Peyer's patch (tissue), 4 donors: Measurements from ENCODE around the gene SCLT1. TPM values are rescaled to one million over a fixed set of nuclear protein-coding genes. Genes with fewer than 3 reads are reported as not detected.

Source experiments
- DNase-seq, 3 donors: peaks; one replicate each; pipeline ENCODE4 v3.0.0-alpha.2; 2017 to 2019
- H3K27ac ChIP-seq, 4 donors: fragments of 200-600 bp; sonication (generic); one replicate each; pipeline ENCODE4 v1.5.1; 2016 to 2019
- H3K27me3 ChIP-seq, 2 donors: fragments of 200-600 bp; sonication (generic); one replicate each; pipeline ENCODE4 v1.5.1; 2019
- H3K36me3 ChIP-seq, 3 donors: fragments of 200-600 bp; sonication (generic); one replicate each; pipeline ENCODE4 v1.5.1; 2016 to 2019
- H3K4me1 ChIP-seq, 4 donors: fragments of 200-600 bp; sonication (generic); one replicate each; pipeline ENCODE4 v1.5.1; 2016 to 2019
- H3K4me3 ChIP-seq, 4 donors: fragments of 200-600 bp; sonication (generic); 1 replicate in 3 of 4; 2 replicates in 1 of 4; pipeline ENCODE4 v1.5.1; 2016 to 2019; ENCODE audit warnings: mild to moderate bottlenecking in 1 of 4
- H3K9me3 ChIP-seq, 4 donors: fragments of 200-600 bp; sonication (generic); one replicate each; pipeline ENCODE4 v1.5.1; 2016 to 2019; ENCODE audit warnings: mild to moderate bottlenecking in 1 of 4
- CTCF ChIP-seq, 6 experiments: fragments of 450-650 bp in 4 of 6; fragments of 200-600 bp in 2 of 6; sonication (generic) in 1 of 6; IDR thresholded peaks; one replicate each; pipeline ENCODE4 v1.5.1; 2017 to 2019; ENCODE audit warnings: antibody characterized with exemption in 6 of 6, mild to moderate bottlenecking in 3 of 6, moderate library complexity in 1 of 6
- POLR2A ChIP-seq, 2 donors: fragments of 450-650 bp; IDR thresholded peaks; one replicate each; pipeline ENCODE4 v1.5.1; 2017; ENCODE audit warnings: antibody characterized with exemption in 2 of 2, mild to moderate bottlenecking in 2 of 2, moderate library complexity in 2 of 2
- total RNA-seq, 4 donors: library from RNA; depleted of rRNA; stranded (reverse); fragments of >200 nt; gene quantifications; one replicate each; pipeline ENCODE4 v1.1.0, GENCODE V29; 2016

SCLT1 gene
- total RNA-seq, 4 donors from 2014 or later, result 13.0 to 34.7 (median 18.0) TPM

DNA sequence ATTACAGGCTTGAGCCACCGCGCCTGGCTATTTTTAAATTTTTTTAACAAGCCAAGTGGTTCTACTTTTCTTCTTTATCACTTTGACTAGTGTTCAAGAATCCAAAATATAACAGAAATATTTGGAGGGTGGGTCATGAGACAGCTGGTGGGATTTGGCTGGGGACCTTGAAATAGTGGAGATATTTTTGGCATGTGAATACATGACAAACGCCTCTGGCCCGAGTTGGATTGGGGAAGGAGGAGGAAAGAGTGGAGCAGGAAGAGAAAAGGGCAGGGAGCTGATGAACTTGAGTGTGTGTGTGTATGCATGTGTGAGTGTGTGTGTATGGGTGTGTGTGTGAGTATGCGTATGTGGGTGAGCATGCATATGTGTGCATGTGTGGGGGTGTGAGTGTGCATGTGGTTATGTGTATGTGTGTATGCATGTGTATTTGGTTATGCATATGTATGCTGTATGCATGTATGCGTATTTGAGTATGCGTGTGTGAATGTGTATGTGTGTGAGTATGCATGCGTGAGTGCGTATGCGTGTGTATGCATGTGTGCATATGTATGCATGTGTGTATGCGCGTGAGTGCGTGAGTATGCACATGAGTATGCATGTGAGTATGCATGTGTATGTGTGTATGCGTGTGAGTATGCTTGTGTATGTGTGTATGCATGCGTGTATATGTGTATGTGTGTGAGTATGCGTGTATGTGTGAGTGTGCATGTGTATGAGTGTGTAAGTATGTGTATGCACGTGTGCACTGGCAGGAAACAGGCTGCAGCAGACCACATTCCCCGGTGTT is 234.3 kb downstream of the SCLT1 start:
- Histone ChIP-seq H3K27ac (no peak overlapping the region), H3K9me3 (no peaks in the 10 kb centered on the region), H3K4me3 (no peak overlapping the region), H3K27me3 (no peaks in the 10 kb centered on the region), H3K36me3 (peaks cover 0 to 76% (median 0%) of the 10 kb centered on the region in 3 donors), H3K4me1 (peaks cover 0 to 12% (median 4%) of the 10 kb centered on the region in 4 donors)
- TF ChIP-seq CTCF (IDR thresholded peaks at IDR 0.05) (no peak), POLR2A (IDR thresholded peaks at IDR 0.05) (no peak)
- no peak for DNase-seq

- H3K27ac ChIP-seq, result no peak overlapping the region
- no peak overlapping the region for H3K4me3 ChIP-seq
- H3K27me3 ChIP-seq, result no peaks in the 10 kb centered on the region
- H3K4me1 ChIP-seq, result peaks cover 0 to 6% (median 0%) of the 10 kb centered on the region in 4 donors
- TF ChIP-seq CTCF (IDR thresholded peaks at IDR 0.05), result no peak
- TF ChIP-seq POLR2A (IDR thresholded peaks at IDR 0.05), result no peak
- H3K9me3 ChIP-seq, result no peaks in the 10 kb centered on the region
- H3K36me3 ChIP-seq, result peaks cover 0 to 88% (median 0%) of the 10 kb centered on the region in 3 donors
- DNase-seq, result no peak
Observed at GRCh38 chr4:128856246-128856645, 237.1 kb downstream of the SCLT1 start.

- no peaks in the 10 kb centered on the region for H3K9me3 ChIP-seq
- no peaks in the 10 kb centered on the region for H3K27me3 ChIP-seq
- no peak for DNase-seq
- peaks cover 0 to 6% (median 0%) of the 10 kb centered on the region in 4 donors for H3K4me1 ChIP-seq
- H3K36me3 ChIP-seq, result peaks cover 0 to 88% (median 0%) of the 10 kb centered on the region in 3 donors
- H3K27ac ChIP-seq, result no peak overlapping the region
- no peak overlapping the region for H3K4me3 ChIP-seq
- no peak for TF ChIP-seq CTCF (IDR thresholded peaks at IDR 0.05)
Observed at GRCh38 chr4:128855621-128856020, 237.7 kb downstream of the SCLT1 start.

DNA sequence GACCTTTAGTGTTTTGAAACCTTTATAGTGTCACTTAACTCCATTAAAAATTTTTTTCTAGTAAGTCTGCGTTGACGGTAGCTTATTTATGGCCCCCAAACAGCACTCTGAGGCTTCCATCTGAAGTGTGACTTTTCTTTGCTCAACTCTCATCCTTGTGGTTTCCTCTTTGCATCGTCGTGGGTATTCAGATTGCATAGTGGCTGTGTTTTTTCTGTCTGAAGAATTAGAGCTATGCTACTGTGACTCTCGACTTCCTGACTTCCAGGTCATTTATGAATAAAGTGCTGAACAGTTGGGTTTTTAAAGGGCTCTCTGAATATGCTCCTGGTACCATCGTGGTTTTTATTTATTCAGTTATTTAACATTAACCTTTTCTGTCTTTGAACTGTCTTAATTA is 238.9 kb downstream of the SCLT1 start:
- H3K27me3 ChIP-seq, result no peaks in the 10 kb centered on the region
- no peaks in the 10 kb centered on the region for H3K9me3 ChIP-seq
- H3K36me3 ChIP-seq, result peaks cover 0 to 92% (median 0%) of the 10 kb centered on the region in 3 donors
- no peak overlapping the region for H3K4me3 ChIP-seq
- no peak for TF ChIP-seq CTCF (IDR thresholded peaks at IDR 0.05)
- peaks cover 0 to 3% (median 0%) of the 10 kb centered on the region in 4 donors for H3K4me1 ChIP-seq
- DNase-seq, result no peak
- no peak overlapping the region for H3K27ac ChIP-seq

DNA sequence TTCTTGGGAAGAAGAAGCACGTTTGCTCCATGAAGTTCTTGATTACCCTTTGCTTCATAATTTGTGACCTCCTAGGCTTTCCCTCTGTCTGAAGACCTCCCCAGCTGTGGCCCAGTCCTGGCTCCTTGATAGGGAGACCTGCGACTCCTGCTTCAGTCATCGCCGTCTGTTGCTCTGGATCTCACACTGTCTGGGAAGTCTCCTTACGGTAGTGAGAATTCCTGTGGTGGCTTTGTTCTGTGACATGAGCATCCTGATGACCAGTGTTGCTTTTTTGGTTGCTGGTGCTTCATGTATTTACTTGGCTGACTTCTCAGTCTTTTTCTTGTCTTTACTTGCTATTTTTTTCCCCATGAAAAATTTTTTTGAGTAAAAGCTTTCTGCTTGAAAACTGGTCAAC is 239.6 kb downstream of the SCLT1 start:
- DNase-seq, result no peak
- Histone ChIP-seq H3K9me3 (no peaks in the 10 kb centered on the region), H3K36me3 (peaks cover 0 to 99% (median 0%) of the 10 kb centered on the region in 3 donors), H3K4me3 (no peak overlapping the region), H3K27me3 (no peaks in the 10 kb centered on the region), H3K4me1 (no peaks in the 10 kb centered on the region), H3K27ac (no peak overlapping the region)
- TF ChIP-seq POLR2A (IDR thresholded peaks at IDR 0.05), result no peak
- TF ChIP-seq CTCF (IDR thresholded peaks at IDR 0.05), result no peak
